ENCODE results near the gene CLTCL1.

Gene CLTCL1

DNA sequence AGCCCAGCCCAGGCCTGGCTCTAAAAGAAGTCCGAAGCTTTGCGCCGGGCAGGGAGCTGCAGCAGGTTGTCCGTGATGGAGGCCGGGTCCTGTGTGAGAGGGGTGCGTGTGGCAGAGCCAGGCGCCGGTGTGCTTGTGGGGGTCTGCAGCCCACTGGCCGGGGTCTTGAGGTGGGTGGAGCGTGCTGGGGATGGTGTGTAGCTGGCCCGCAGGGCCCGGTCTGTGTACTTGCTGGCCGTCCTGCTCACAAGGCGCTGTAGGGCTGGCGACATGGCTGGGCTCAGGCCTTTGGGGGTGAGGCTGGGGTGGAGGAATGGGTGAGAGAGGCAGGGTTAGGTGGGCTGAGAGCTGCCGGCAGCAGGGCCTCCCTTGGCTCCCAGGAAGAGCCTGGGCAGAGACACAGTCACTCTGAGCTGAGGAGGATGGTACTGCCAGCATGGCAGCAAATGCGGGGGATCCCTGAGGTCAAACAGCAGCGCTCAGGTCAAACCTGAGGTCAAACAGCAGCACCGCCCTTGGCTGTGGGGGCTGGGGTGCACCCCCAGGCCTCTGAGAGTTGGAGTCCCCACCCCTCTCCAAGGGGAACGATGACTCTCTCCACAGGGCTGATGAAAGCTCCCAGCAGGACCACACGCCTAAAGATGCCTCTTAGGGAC is 157.2 kb downstream of the CLTCL1 start:
- in situ Hi-C loops (cut with MboI; ENCODE audit: low sequenced_read_pairs) = no loop called here

DNA sequence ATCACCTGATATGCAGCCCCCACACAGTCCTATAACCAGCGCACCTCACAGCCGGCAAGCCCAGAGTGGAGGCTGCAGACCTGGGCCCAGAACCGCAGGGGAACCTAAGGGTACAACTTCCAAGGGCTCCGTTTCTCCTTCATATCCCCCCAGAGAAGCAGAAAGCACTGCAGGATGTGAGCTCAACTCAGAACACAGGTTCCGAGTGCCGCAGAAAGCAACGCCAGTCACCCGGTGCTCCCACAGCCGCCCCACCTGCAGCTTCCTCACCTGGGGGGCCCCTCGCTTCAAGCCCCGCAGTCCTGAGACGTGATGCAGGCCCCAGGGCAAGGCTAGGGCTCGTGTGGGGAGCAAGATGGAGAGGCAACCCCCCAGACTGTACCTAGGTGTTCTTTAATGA is 158.0 kb downstream of the CLTCL1 start:
- in situ Hi-C loops (cut with MboI; ENCODE audit: low sequenced_read_pairs) = no loop called here

DNA sequence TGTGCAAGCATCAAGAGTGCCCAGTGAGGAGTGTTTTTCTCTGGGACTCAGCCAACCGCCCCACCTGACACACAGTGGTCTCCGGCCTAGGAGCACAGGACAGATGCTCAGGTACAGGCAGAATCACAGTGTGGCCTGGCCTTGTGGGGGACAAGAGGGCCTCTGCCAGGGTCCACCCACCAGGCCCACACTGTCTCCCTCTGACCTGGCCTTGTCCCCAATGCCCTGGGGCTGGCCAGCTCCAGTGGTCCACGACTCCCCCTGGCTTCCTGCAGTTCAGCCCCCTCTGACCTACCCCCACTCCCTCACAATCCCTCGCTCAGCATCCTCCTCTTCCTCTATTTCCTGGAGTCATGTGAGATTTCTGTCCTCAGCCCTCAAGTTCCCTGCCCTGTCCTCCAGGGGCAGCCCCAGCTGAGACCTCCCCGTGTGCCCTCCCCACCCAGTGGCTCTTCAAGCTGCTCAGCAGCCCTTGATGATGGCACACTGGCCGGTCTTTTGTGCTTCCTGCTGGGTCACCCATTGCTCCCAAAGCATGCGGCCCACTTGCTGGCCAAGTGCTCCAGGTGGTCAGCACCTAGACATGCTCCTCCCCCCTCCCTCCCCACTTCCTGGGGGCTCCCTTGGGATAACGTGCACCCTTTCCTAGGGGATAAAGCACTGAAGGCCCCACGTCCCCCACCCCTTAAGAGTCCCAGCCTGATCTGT is 158.7 kb downstream of the CLTCL1 start:
- in situ Hi-C loops (cut with MboI; ENCODE audit: low sequenced_read_pairs) = no loop called here

DNA sequence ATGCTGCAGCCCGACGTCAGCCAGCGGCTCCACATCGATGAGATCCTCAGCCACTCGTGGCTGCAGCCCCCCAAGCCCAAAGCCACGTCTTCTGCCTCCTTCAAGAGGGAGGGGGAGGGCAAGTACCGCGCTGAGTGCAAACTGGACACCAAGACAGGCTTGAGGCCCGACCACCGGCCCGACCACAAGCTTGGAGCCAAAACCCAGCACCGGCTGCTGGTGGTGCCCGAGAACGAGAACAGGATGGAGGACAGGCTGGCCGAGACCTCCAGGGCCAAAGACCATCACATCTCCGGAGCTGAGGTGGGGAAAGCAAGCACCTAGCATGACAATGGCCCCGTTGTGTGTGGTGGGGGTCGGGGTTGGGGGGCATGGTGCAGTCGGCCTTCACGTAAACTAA is 159.4 kb downstream of the CLTCL1 start:
- in situ Hi-C loops (cut with MboI; ENCODE audit: low sequenced_read_pairs) = no loop called here

DNA sequence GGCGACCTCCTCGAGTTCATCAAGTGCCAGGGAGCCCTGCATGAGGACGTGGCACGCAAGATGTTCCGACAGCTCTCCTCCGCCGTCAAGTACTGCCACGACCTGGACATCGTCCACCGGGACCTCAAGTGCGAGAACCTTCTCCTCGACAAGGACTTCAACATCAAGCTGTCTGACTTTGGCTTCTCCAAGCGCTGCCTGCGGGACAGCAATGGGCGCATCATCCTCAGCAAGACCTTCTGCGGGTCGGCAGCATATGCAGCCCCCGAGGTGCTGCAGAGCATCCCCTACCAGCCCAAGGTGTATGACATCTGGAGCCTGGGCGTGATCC is 159.9 kb downstream of the CLTCL1 start:
- in situ Hi-C loops (cut with MboI; ENCODE audit: low sequenced_read_pairs) = no loop called here

DNA sequence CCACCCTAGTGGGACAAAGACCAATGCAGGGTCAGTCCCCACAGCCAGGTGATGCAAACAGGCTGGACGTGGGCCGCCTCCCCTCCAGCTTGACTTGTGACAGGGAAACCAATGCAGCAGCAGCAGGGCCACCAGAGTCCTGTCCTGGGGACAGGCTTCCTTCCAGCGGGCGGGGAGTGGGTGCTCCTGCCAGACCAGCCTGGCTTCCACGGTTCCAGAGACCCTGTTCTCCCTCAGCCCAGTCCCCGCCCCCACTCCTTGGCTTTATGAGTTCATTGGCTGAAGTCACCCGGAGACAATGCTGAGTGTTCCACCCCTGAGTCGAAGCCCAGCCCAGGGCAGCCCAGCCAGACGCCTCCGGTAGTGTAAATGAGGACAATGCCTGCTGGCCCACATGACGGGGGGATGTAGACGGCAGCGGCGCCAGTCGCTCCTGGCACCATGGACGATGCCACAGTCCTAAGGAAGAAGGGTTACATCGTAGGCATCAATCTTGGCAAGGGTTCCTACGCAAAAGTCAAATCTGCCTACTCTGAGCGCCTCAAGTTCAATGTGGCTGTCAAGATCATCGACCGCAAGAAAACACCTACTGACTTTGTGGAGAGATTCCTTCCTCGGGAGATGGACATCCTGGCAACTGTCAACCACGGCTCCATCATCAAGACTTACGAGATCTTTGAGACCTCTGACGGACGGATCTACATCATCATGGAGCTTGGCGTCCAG is 160.4 kb downstream of the CLTCL1 start, which contains the start of gene TSSK2:
TSS of gene TSSK2 (plus strand) at position 350 of the 726 bp plus-strand sequence. CDS start at position 442, 92 bp downstream.
- in situ Hi-C loops (cut with MboI; ENCODE audit: low sequenced_read_pairs) = no loop called here

DNA sequence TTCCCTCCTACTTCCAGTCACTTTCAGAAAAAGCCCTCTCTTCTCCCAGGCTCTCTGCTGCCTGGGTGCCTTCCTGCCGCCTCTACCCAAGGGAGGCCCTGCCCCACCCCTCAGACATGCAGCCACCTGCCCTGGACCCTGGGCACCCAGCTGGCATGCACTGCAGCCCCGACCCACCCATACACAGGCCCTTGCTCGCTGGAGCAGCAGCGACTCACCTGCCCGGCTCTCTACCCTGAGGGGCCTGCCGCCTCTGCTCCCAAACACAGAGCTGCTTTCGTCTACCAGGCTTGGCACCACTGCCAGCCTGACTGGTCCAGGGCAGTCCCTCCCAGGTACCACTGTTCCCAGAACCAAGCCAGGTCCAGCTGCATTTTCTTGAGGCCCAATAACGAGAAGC is 161.6 kb downstream of the CLTCL1 start:
- in situ Hi-C loops (cut with MboI; ENCODE audit: low sequenced_read_pairs) = no loop called here
